22Rv1 (cell line): ENCODE data around the gene RASSF8.

ENCODE experiments used
- CTCF ChIP-seq: fragments of 450-650 bp; IDR thresholded peaks from 2 replicates; pipeline ENCODE4 v1.5.1; 2017; ENCODE audit warnings: mild to moderate bottlenecking
- ZFX ChIP-seq: fragments of 450-650 bp; IDR thresholded peaks from 2 replicates; pipeline ENCODE4 v1.6.1; 2017; ENCODE audit warnings: antibody characterized with exemption, borderline replicate concordance

GRCh38 chr12:26106347-26106746 lies 147.9 kb downstream of the RASSF8 start:
- TF ChIP-seq CTCF (no peak), ZFX (no peak)
